GM12872 (cell line): ENCODE measurements around the gene RYR2.

Experiments
- TF ChIP-seq, protein P1 (sequence below): IDR thresholded peaks from 3 replicates; pipeline ENCODE4 v1.5.1; 2011; ENCODE audit warnings: low read depth, mild to moderate bottlenecking, low read length, moderate library complexity; ENCODE audit not compliant: insufficient read depth

Gene RYR2

DNA sequence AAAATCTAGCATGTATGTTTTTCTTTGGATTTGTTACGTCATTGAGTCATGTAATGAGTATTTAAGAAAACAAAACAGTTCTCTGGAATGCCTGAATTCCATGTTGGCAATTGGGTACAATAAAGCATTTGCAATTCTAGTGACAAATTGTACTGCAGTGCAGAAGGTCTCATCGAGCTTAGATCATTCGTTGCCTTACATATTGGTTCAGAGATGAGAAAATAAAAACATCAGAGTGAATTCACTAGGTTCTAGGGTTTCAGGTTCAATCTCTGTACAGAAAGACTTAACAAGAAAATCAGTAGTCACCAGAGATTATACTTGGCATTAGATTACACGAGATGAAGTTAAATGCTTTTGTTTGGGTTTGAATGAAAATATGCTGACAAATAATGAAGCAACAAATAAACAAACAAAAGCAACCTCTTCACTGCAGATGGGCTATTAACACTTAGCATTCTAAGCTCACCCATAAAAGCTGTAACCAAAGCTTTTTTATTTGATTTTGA is 124.7 kb downstream of the RYR2 start:
- TF ChIP-seq, protein P1, sequence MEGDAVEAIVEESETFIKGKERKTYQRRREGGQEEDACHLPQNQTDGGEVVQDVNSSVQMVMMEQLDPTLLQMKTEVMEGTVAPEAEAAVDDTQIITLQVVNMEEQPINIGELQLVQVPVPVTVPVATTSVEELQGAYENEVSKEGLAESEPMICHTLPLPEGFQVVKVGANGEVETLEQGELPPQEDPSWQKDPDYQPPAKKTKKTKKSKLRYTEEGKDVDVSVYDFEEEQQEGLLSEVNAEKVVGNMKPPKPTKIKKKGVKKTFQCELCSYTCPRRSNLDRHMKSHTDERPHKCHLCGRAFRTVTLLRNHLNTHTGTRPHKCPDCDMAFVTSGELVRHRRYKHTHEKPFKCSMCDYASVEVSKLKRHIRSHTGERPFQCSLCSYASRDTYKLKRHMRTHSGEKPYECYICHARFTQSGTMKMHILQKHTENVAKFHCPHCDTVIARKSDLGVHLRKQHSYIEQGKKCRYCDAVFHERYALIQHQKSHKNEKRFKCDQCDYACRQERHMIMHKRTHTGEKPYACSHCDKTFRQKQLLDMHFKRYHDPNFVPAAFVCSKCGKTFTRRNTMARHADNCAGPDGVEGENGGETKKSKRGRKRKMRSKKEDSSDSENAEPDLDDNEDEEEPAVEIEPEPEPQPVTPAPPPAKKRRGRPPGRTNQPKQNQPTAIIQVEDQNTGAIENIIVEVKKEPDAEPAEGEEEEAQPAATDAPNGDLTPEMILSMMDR: no peak

DNA sequence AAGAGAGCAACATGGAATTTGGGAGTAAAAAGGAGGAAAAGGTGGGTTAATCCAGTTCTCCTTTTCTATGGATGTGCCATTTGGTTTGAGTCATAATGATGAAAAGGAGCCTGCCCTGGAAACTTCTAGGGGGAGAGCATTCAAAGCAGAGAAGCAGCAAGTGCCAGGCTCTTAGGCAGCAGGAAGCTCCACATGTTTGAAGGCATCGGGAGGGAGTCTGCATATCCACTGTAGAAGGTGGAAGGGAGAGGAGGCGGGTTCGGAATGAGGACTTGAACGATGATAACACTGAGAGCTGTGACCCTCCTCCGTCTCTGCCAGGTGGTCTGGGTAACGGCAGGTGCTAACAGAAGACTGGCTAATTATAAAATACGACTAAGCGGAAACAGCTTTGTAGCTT is 128.2 kb downstream of the RYR2 start:
- TF ChIP-seq, protein P1: no peak

DNA sequence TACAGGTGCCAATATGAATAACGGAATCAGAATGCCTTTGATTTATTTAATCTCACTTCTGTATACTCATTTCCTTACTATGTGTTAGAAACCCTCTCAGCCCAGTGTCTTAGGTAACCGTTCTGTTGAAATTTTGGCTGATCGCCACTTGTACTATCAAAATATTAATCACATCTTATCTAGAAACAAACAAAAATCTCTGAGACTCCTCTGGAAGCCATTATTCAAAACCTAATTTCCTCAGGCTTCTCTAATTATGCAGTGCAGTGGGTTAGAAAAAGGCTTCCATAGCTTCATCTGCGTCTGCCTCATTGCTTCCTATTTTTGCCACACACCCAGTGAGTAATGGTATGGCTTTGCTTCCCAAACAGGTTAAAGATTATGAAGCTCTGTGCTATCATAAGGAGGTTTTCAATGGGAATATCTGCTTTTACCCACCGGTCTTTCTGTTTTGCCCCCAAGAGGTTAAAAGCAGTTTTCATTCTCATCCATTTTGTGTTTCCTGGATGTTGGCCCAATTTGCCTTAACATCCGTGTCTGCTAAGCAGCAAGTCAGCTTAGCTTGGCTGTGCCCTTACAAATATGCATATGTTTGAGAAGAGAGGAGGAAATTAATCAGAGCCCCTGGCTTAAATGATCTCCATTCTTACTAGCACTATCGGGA is 129.6 kb downstream of the RYR2 start:
- TF ChIP-seq, protein P1: no peak

DNA sequence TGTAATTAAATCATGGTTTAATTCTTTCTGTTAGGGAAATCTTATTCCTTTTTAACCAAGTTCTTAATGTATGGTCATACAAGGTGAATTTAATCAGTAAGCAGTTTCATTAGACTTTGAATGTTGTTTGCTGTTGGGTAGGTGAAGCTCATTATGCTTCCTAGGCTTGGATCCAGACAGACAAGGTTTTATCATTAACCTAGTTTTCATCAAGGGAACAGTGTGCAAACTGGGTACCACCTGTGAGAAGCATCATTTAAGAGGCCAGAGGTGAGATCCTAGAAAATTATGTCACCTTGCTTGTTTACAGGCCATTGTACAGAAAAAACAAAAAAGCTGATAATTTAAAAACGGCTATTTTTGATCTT is 130.1 kb downstream of the RYR2 start:
- TF ChIP-seq, protein P1: no peak

DNA sequence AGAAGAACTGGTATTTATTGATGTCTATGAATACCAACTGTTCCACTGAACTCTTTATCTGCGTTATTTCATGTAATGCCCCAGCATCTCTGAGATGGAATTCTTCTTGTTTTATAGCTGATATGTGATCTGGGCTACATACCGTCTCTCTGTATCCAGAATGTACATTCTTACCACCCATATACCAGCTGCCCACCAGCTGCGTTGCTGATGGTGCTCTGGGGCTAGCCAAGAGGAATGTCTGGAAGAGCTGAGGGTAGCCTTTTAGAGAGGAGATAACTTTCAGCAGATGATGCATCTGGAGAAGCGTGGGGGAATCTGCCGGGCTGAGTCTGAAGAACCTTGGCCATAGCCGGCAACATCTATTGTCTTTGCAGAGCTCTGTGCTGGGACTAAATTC is 137.5 kb downstream of the RYR2 start:
- TF ChIP-seq, protein P1: no peak

DNA sequence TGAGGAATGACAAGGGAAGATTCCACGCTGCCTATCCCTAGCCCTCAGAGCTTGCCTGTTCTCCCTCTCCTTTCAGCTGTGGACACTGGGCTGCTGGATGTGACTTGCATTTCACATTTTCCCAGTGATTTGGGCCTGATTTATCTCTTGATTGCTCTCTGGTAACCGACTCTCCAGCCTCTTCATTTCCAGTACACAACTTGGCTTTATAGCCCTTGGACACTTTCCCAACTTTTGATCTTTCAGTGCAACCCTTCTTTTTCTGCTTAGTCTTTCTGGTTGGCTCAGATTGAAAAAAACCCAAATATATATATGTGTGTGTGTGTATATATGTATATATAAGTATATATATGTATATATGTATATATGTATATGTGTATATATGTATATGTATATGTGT is 138.3 kb downstream of the RYR2 start:
- TF ChIP-seq, protein P1: no peak

DNA sequence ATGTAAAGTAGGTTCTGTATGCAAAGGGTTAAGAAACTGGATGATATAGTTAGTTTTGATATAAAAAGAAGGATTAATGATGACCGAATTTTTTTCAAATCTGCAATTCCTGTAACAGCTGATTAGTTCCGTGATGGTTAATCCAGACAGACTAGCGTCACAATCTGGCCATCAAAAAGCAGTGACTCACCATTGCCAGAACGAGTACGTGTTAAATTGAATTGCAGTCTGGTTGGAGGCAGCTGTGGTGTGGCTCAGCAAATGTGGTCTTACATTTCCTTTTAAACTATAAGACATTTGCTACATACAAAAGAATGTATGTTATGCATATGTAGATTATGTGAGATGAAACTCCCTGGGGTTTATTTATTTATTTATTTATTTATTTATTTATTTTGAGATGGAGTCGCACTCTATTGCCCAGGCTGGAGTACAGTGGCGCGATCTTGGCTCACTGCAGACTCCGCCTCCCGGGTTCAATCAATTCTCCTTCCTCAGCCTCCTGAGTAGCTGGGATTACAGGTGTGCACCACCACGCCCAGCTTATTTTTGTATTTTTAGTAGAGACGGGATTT is 139.8 kb downstream of the RYR2 start:
- TF ChIP-seq, protein P1: no peak
